PC-9 (cell line): ENCODE results near the gene GPRASP3. TPM values are rescaled to one million over a fixed set of nuclear protein-coding genes. Genes with fewer than 3 reads are reported as not detected.

Experiments used
- BruUV-seq: library from RNA; stranded (reverse); fragments of 400-500 nt; replicated peaks from 2 replicates; lab custom pipeline; 2021; lab: Mats Ljungman, UMichigan
- CTCF ChIA-PET: fragments of 300-600 bp; sonication (Branson Sonifier 250); formaldehyde crosslinking; loops from one replicate; lab custom pipeline; 2022; ENCODE audit warnings: antibody characterized with exemption; lab: Charles Lee
- POLR2A ChIA-PET: fragments of 300-600 bp; sonication (Branson Sonifier 250); formaldehyde crosslinking; loops from one replicate; lab custom pipeline; 2022; ENCODE audit warnings: antibody characterized with exemption; ENCODE audit not compliant: unreplicated experiment; lab: Charles Lee
- DNase-seq, 2 experiments: peaks; one replicate each; pipeline versions ENCODE4 v3.0.0 to v3.0.0-alpha.2; 2015 to 2022; ENCODE audit warnings: mixed read lengths in 1 of 2
- H2AFZ ChIP-seq: fragments of 200-600 bp; sonication (generic); 2 replicates; pipeline ENCODE4 v1.8.1; 2017; ENCODE audit warnings: antibody characterized with exemption
- H3F3A ChIP-seq: fragments of 200-600 bp; sonication (generic); 2 replicates; pipeline ENCODE4 v1.8.1; 2017; ENCODE audit warnings: antibody characterized with exemption, mild to moderate bottlenecking, low read depth; ENCODE audit not compliant: insufficient read depth
- H3K27ac ChIP-seq: fragments of 200-600 bp; sonication (generic); 2 replicates; pipeline ENCODE4 v1.6.1; 2016; ENCODE audit warnings: mixed run types
- H3K27me3 ChIP-seq: fragments of 200-600 bp; sonication (generic); 2 replicates; pipeline ENCODE4 v1.6.1; 2016; ENCODE audit warnings: low read depth, mixed run types; ENCODE audit not compliant: insufficient read depth
- H3K36me3 ChIP-seq: fragments of 200-600 bp; sonication (generic); 2 replicates; pipeline ENCODE4 v1.6.1; 2016; ENCODE audit warnings: low read depth, mixed run types
- H3K4me1 ChIP-seq: fragments of 200-600 bp; sonication (generic); replicated peaks from 2 replicates; pipeline ENCODE4 v1.6.1; 2016; ENCODE audit warnings: mixed run types; ENCODE audit not compliant: insufficient read depth
- H3K4me2 ChIP-seq: fragments of 200-600 bp; sonication (generic); 2 replicates; pipeline ENCODE4 v1.6.1; 2017; ENCODE audit warnings: mixed run types
- H3K4me3 ChIP-seq: fragments of 200-600 bp; sonication (generic); 2 replicates; pipeline ENCODE4 v1.6.1; 2016; ENCODE audit warnings: mixed run types
- H3K79me2 ChIP-seq: fragments of 200-600 bp; sonication (generic); 2 replicates; pipeline ENCODE4 v1.6.1; 2017; ENCODE audit warnings: low read depth, mixed run types
- H3K9me2 ChIP-seq: fragments of 200-600 bp; sonication (generic); 2 replicates; pipeline ENCODE4 v1.8.1; 2017; ENCODE audit warnings: mild to moderate bottlenecking; ENCODE audit not compliant: insufficient read depth
- H3K9me3 ChIP-seq: fragments of 200-600 bp; sonication (generic); 2 replicates; pipeline ENCODE4 v1.8.1; 2016; ENCODE audit warnings: low read depth; ENCODE audit not compliant: insufficient read depth
- H4K20me1 ChIP-seq: fragments of 200-600 bp; sonication (generic); 2 replicates; pipeline ENCODE4 v1.8.1; 2017; ENCODE audit not compliant: insufficient read depth
- CTCF ChIP-seq: fragments of 200-600 bp; sonication (generic); conservative IDR thresholded peaks from 2 replicates; pipeline ENCODE4 v1.6.1; 2017; ENCODE audit warnings: mixed run types, antibody characterized with exemption, mild to moderate bottlenecking, moderate library complexity
- EZH2 ChIP-seq: fragments of 200-600 bp; sonication (generic); IDR thresholded peaks from 2 replicates; pipeline ENCODE4 v1.8.0; 2017; ENCODE audit warnings: antibody characterized with exemption, low read depth
- intact Hi-C: fragments of 100-400 bp; cut with micrococcal nuclease; formaldehyde crosslinking; loops from one replicate; pipeline ENCODE4 v1.10.0; 2022; ENCODE audit not compliant: unreplicated experiment
- total RNA-seq: library from RNA; stranded (reverse); gene quantifications from 2 replicates; pipeline ENCODE4 v1.2.3, GENCODE V29; 2021

GPRASP3 gene
- total RNA-seq, 1 experiment from 2014 or later, result 3.5 TPM

GRCh38 chrX:102712216-102712966, 8.2 kb upstream of the GPRASP3 start, which contains the start of gene GPRASP2:
Gene GPRASP2, plus strand, starts transcription at chrX:102712448. Its CDS starts 2,422 bp downstream, at chrX:102714870.
- ChIA-PET CTCF (no interaction called here), POLR2A (interaction anchor here (0.6 kb wide), 1 partner anchor 199 kb away, joined by 20 read pairs; no protein-coding TSS in a partner anchor)
- peak in 1 of 2 experiments; percentile 31 for DNase-seq
- TF ChIP-seq EZH2, result no peak
- no peak for TF ChIP-seq CTCF
- H3F3A ChIP-seq, result no peaks in the 10 kb centered on the region
- H3K4me1 ChIP-seq, result no peaks in the 10 kb centered on the region
- peak within 1 kb of the TSS; percentile 84 for H3K4me2 ChIP-seq
- H3K9me2 ChIP-seq, result no peaks in the 10 kb centered on the region
- no peak within 1 kb of the TSS for H3K27ac ChIP-seq
- no TSS peak for BruUV-seq
- no peaks in the 10 kb centered on the region for H3K36me3 ChIP-seq
- no peaks in the 10 kb centered on the region for H4K20me1 ChIP-seq
- H3K4me3 ChIP-seq, result peak within 1 kb of the TSS; percentile 65
- intact Hi-C loops, result no loop called here
- H3K27me3 ChIP-seq, result no peaks in the 10 kb centered on the region
- no peaks in the 10 kb centered on the region for H3K79me2 ChIP-seq
- H3K9me3 ChIP-seq, result no peaks in the 10 kb centered on the region
- H2AFZ ChIP-seq, result peak within 1 kb of the TSS; percentile 86

GRCh38 chrX:102712981-102713625, 7.4 kb upstream of the GPRASP3 start:
- Histone ChIP-seq H3K9me3 (no peaks in the 10 kb centered on the region), H3K27ac (no peak overlapping the region), H3K9me2 (no peaks in the 10 kb centered on the region), H3K36me3 (no peaks in the 10 kb centered on the region), H4K20me1 (no peaks in the 10 kb centered on the region), H3K4me3 (peak overlapping the region; percentile 65), H3K27me3 (no peaks in the 10 kb centered on the region), H3K4me1 (no peaks in the 10 kb centered on the region), H3K4me2 (peak overlapping the region; percentile 84), H3K79me2 (no peaks in the 10 kb centered on the region), H3F3A (no peaks in the 10 kb centered on the region), H2AFZ (peak overlapping the region; percentile 86)
- peak; percentile 31 to 40 for DNase-seq
- CTCF ChIA-PET, result no interaction called here
- intact Hi-C loops, result no loop called here
- TF ChIP-seq CTCF (peak; percentile 69), EZH2 (no peak)
- BruUV-seq, result no TSS peak
- POLR2A ChIA-PET, result no interaction called here

GRCh38 chrX:102714994-102715393, 5.5 kb upstream of the GPRASP3 start:
- no peaks in the 10 kb centered on the region for H3K9me2 ChIP-seq
- ChIA-PET CTCF (no interaction called here), POLR2A (no interaction called here)
- intact Hi-C loops, result no loop called here
- no peaks in the 10 kb centered on the region for H3K9me3 ChIP-seq
- H3K79me2 ChIP-seq, result no peaks in the 10 kb centered on the region
- H2AFZ ChIP-seq, result no peak overlapping the region
- H3K4me2 ChIP-seq, result no peak overlapping the region
- no peaks in the 10 kb centered on the region for H3F3A ChIP-seq
- H4K20me1 ChIP-seq, result no peaks in the 10 kb centered on the region
- no peak for TF ChIP-seq EZH2
- TF ChIP-seq CTCF, result no peak
- DNase-seq, result no peak
- H3K27ac ChIP-seq, result no peak overlapping the region
- H3K36me3 ChIP-seq, result no peaks in the 10 kb centered on the region
- BruUV-seq, result no TSS peak
- no peaks in the 10 kb centered on the region for H3K4me1 ChIP-seq
- no peaks in the 10 kb centered on the region for H3K27me3 ChIP-seq
- no peak overlapping the region for H3K4me3 ChIP-seq
